ENCODE measurements around the gene RRM2.
"Not testable (repeated sequence)": the region's sequence is repeated elsewhere in the genome, so short reads cannot be mapped to it uniquely, and the experiment has no call there.

RRM2 gene

GRCh38 chr2:10132596-10132995 is 10.1 kb downstream of the RRM2 start:
- DNase-seq (ENCODE audit: low read depth) = no peak

- no peak for DNase-seq (ENCODE audit: low read depth)
Observed at GRCh38 chr2:10132996-10133647, 10.6 kb downstream of the RRM2 start.

GRCh38 chr2:10135296-10136089 is 13.0 kb downstream of the RRM2 start:
- no peak for DNase-seq (ENCODE audit: low read depth)

GRCh38 chr2:10136101-10136934 is 13.8 kb downstream of the RRM2 start:
- no peak for DNase-seq (ENCODE audit: low read depth)

- no peak for DNase-seq (ENCODE audit: low read depth)
Observed at GRCh38 chr2:10137053-10137843, 14.7 kb downstream of the RRM2 start.

- DNase-seq (ENCODE audit: low read depth) = no peak
Observed at GRCh38 chr2:10139536-10139935, 17.0 kb downstream of the RRM2 start.

GRCh38 chr2:10140841-10141610 is 18.5 kb downstream of the RRM2 start:
- no peak for DNase-seq (ENCODE audit: low read depth)

- no peak for DNase-seq (ENCODE audit: low read depth)
Observed at GRCh38 chr2:10141736-10142639, 19.4 kb downstream of the RRM2 start.

- no peak for DNase-seq (ENCODE audit: low read depth)
Observed at GRCh38 chr2:10142640-10142965, 20.1 kb downstream of the RRM2 start.

- DNase-seq (ENCODE audit: low read depth) = no peak
Observed at GRCh38 chr2:10144771-10145518, 22.4 kb downstream of the RRM2 start.

GRCh38 chr2:10145519-10146357 is 23.2 kb downstream of the RRM2 start:
- no peak for DNase-seq (ENCODE audit: low read depth)

GRCh38 chr2:10146366-10147005 is 23.9 kb downstream of the RRM2 start:
- no peak for DNase-seq (ENCODE audit: low read depth)

- DNase-seq (ENCODE audit: low read depth) = not testable (repeated sequence)
Observed at GRCh38 chr2:10147050-10147660, 24.6 kb downstream of the RRM2 start.

GRCh38 chr2:10148268-10148667 is 25.7 kb downstream of the RRM2 start:
- DNase-seq (ENCODE audit: low read depth) = no peak

- DNase-seq (ENCODE audit: low read depth) = no peak
Observed at GRCh38 chr2:10149635-10150034, 27.1 kb downstream of the RRM2 start.

GRCh38 chr2:10150436-10150835 is 27.9 kb downstream of the RRM2 start:
- DNase-seq (ENCODE audit: low read depth) = no peak

- DNase-seq (ENCODE audit: low read depth) = no peak
Observed at GRCh38 chr2:10151462-10151861, 28.9 kb downstream of the RRM2 start.

GRCh38 chr2:10157293-10157692 is 34.8 kb downstream of the RRM2 start:
- no peak for DNase-seq (ENCODE audit: low read depth)

Measured in activated gamma-delta T cell treated with anti-CD3 and anti-CD28 coated beads, Interleukin-2, amount 50 U/mL, for 16 hours (primary cell).